ENCODE results near the gene PPP1R15A.

DNA sequence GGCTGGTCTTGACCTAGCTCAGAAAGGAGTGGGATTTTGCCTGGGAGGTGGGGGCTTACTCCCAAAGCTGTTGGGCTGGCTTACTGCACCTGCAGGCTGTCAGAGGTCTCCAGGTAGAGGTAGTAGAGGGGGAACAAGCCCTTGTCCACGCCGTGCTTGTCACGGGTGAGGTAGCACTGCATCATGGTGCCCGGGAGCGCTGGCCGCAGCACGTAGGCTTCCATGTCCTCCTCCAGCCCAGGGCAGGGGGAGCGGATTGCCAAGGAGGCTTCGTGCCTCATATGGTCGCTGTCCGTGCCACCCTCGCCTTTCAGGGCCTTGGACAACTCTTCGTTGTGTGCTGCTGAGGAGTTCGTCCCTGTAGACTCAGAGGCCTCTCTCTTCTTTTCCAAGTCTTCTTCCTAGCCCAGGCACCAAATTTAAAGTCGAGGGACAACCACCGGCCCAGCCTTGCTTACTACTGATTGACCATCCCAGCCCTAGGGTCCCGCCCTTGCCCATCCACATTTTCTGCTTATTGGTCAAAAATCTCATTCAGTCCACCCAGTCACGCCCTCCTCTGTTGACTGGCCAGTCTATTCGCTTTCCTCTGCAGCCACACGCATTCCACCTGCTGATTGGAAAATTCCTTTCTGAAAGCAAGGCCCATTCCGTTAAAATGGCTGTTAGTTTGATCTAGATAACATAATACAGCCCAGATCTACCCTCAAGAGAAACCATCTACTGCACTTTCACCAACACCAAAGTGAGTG lies 15.8 kb downstream of the PPP1R15A start:
- TF ChIP-seq, protein P1, sequence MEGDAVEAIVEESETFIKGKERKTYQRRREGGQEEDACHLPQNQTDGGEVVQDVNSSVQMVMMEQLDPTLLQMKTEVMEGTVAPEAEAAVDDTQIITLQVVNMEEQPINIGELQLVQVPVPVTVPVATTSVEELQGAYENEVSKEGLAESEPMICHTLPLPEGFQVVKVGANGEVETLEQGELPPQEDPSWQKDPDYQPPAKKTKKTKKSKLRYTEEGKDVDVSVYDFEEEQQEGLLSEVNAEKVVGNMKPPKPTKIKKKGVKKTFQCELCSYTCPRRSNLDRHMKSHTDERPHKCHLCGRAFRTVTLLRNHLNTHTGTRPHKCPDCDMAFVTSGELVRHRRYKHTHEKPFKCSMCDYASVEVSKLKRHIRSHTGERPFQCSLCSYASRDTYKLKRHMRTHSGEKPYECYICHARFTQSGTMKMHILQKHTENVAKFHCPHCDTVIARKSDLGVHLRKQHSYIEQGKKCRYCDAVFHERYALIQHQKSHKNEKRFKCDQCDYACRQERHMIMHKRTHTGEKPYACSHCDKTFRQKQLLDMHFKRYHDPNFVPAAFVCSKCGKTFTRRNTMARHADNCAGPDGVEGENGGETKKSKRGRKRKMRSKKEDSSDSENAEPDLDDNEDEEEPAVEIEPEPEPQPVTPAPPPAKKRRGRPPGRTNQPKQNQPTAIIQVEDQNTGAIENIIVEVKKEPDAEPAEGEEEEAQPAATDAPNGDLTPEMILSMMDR (IDR thresholded peaks at IDR 0.05) = no peak
- TF ChIP-seq POLR2A (IDR thresholded peaks at IDR 0.05) (no peak), EP300 (IDR thresholded peaks at IDR 0.05) (no peak)

Measured in tibial nerve (tissue), 4 donors.